GM21423 (cell line): ENCODE results near the gene ERG.

ENCODE experiments used
- ATAC-seq: cut with Tn5 transposase; IDR thresholded peaks from one replicate; pipeline ENCODE4 v1.9.1; 2021; ENCODE audit warnings: mild to moderate bottlenecking, moderate library complexity; ENCODE audit not compliant: unreplicated experiment

Gene ERG

DNA sequence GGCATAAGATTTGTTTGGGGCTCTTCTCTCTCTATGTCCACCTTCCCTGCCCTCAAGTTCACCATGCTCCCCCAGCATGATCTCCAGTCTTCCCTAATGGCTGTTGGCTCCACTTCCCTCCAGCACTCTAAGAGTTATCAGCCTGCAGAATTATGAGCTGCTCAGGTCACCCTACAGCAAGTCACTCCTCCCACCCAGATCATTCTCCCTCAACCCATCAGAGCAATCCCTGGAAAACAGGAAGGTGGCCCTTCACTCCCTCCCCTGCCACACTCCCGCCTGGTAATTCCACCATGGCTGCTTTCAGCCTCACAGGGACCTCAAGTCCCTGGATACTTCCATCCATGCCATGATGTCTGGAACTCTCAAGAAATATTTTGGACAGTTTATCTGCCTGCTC lies 137.0 kb downstream of the ERG start:
- ATAC-seq: no peak

DNA sequence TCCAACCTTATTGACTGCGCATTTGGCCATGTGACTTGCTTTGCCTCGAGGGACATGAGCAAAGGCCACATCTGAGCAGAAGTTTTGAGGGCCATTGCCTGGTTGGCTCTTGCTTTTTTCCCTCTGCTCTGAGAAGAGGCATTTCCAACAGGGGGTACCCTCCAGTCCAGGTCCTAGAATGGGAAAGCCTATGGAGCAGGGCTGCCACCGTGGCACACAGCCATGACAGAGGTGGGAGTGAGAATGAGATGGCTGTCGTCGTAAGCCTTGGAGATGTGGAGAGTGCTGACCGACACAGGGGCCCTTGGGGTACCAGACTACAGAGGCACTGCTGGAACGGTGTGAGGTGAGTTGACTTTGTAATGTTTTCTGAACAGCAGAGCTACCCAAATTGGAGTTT lies 138.4 kb downstream of the ERG start:
- no peak for ATAC-seq

DNA sequence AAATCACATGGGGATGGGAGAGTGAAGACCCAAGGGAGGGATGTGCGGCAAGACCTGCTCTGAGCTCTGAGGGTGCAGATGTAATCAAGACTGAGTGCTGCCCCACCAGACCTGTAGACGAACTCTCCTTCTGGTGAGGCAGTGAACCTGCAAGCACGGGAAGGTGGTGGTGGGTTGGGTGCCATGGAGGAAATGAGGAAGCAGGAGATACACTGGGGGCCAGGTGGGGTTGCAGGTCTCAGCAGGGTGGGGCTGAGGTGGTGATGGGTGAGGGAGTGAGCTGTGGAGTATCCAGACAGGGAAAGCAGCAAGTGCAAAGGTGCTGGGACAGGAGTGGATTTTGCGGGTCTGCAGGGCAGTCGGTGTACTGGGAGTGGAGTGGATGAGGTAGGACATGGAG lies 139.2 kb downstream of the ERG start:
- ATAC-seq: no peak

DNA sequence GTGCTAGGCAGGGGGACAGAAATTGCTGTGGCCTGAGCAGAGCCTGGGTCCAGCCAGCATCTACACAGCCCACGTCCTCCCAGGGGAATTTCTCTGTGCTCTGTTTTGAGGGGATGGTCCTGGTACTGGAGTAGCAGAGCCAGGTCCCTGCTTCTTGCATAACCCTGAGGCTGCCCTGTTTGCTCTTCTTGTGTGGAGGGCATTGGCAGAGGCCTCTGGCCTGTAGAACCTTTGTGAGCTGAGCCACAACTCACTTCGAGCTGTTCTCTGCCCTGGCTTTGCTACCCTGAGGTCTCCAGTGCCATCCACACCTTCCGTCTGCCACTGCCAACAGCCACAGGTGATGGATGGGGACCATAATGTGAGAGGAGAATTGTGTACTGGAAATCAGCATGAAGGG lies 139.6 kb downstream of the ERG start:
- ATAC-seq: no peak

DNA sequence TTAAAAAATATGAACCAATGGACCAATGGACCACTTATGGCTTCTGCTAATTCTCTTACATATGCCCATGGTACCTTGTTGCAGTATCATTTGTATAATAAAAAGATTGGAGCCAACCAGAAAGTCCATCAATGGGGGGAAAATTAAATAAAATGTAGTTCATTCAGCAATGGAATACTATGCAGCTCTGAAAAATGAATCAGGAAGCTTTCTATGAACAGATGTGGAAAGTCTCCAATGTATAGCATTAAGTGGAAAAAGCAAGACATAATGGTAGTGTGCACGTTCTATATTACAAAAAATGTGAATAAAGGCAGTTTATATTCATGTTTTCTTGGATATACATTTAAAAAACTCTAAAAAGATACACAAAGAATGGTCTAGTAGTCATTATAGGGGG lies 140.2 kb downstream of the ERG start:
- no peak for ATAC-seq

DNA sequence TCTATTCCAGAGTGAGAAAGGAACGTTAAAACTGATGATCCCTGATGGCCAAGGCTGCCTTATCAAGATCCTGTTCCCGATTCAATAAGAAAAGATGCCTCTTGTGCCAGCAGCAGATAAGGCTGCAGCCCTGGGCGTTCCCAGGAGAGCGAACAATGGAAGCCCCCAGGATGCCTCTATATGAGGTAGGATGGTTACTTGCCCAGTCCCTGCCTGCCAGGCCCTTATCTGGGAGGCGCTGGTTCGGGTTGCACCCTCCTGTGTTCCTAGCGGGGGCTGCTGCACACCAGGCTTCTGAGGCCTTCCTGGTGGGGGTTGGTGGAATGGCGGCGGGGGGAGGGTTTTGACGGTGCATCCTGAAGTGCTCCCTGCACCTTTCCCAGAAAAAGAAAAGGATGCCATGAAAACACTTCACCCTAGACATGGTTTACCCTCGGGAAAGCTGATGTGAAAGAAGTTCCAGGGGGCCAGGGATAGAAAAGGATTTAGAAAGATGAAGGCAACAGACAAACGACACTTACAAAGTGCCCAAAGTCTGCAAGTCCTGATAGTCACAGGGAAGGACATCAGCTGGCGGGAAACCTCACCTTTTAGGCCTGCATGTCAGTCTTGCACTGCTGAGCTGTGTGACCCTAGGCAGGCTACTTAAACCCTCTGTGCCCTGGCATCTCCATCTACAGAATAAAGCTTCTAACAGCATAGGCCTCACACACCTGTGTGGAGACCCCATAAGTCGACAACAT lies 141.2 kb downstream of the ERG start:
- no peak for ATAC-seq

DNA sequence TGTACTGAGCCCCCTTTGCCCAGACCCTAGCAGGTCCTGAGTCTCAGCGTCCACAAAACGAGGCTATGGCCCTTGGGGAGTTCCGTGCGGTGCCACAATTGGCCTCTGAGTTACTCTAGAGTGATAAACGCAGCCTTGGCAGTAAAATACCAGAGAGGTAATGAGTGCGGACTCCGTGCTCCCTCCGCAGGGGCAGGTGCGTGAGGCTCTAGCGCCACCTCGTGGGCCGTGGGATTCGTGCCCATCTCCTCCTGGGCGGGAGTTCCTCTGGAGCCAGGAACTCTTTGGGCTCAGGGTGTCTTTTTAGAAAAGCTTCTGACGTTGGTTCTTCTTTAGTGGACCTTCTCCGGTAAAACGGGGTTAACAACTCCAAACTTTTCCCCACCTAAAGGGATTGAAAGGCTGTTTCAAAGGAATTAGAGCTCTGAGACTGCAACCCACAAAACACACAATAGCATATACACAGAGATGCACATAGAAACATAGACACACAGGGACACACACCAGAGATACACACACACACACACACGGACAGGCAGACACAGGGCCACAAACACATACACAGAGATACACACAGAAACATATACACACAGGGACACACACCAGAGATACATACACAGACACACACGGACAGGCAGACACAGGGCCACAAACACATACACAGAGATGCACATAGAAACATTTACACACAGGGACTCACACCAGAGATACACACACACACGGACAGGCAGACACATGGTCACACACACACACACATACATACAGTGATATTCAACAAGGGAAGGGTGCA lies 142.1 kb downstream of the ERG start:
- no peak for ATAC-seq

DNA sequence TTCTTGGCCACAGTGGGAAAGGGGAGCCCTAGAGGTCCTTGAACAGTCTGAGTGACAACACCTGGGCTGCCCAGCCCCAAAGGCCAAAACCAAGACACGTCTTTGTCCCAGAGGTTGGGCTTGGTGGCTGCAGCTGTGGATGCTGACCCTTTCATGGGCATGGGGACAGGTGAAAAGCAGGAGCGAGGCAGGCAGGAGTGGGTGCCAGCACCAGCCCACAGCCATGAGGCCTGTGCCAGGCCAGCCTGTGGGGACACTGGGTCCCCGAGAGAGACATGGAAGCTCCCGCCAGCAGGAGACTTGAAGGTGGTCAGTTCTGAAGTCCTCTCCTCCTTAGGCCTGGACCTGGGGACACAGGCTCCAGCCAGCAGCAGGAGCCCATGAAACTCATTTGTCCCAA lies 142.9 kb downstream of the ERG start:
- no peak for ATAC-seq

DNA sequence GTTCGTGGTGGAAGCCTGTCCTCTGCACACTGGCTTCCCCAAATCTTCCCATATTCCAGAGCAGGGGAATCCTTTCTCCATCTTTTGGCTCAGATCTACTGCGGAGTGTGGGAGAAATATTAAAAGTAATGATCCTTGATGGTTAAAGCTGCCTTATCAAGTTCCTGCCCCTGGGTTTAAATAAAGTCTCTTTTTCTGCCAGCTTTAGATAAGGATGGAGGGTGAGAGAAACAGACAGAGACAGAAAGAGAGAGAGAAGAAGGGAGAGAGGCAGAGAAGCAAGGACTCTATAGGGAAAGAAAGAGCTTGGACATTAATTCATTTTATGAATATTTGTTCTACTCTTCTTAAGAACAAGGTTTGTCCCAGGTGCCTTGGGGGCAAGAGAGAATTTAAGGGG lies 143.5 kb downstream of the ERG start:
- ATAC-seq: no peak

DNA sequence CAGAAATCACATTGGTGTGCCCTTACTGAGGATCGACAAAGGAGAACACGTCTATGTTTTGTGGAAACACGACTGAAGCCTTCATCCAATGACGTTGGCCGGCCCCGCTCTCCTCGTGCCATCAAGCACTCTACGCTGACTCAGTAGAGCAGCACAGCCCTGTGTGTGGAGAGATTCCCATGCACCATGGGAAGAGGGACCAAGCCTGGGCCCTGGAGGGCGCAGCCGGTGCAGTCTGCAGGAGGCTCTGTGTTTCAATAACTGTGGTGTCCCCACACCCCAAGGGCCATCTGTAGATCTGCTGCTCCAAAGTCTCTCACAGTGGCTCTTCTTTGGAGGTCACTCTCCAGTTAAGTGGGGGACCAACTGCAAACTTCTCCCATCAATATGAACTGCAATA lies 144.0 kb downstream of the ERG start:
- ATAC-seq: no peak

DNA sequence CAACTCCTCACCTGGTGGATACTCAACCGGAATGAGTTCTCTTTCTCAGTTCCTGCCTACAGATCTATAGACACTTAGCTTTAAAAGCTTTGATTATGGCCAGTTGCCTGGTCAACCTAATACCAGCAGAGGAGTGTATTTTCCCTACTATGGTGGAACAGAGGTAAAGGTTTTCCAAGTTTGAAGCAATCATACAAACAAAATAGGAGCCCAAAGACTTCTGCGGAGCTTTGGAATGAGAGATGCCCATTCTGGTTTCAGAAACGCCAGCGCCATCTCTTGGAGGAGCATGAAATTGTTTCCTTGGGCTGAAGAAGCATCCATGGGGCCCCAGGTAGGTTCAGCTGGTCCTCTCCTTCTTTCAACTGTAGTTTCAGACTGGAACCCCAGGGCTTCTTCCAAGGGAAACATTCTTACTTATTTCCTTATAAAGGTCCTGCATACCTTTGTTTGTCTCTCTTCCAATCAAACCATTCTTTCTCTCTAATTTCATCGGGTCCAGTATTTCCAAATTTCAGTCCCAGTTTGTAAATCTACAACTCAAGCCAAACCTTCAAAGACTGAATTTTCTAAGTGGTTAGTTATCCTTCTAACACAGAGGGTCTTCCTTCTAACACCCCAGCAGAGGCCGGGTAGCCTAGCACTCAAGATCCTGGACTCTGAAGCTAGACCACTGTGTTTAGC lies 145.6 kb downstream of the ERG start:
- ATAC-seq: no peak

DNA sequence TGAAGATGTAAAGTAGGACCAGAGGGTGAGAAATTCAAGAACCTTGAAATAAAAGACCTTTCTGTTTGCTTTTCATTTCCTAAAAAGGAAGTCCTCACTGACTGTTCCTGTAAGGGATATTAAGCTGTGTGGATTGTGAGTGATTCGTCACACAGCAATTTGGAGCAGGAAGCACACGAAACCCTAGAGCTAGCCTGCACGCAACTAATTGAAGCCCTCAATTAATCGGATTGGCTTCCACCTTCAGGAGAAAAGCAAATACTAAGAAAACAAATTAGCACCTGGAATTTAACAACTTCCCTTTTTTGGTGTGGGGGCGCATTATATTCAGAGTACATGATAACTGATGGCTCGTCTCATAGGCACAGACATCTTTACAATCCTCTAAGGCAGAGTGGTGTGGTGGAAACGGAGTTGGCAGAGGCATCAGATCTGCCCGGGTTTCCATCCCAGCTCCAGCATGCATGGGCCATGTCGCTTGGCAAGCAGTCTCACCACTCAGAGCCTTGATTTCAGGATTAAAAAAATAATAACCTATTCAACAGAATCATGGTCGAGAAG lies 146.2 kb downstream of the ERG start:
- no peak for ATAC-seq

DNA sequence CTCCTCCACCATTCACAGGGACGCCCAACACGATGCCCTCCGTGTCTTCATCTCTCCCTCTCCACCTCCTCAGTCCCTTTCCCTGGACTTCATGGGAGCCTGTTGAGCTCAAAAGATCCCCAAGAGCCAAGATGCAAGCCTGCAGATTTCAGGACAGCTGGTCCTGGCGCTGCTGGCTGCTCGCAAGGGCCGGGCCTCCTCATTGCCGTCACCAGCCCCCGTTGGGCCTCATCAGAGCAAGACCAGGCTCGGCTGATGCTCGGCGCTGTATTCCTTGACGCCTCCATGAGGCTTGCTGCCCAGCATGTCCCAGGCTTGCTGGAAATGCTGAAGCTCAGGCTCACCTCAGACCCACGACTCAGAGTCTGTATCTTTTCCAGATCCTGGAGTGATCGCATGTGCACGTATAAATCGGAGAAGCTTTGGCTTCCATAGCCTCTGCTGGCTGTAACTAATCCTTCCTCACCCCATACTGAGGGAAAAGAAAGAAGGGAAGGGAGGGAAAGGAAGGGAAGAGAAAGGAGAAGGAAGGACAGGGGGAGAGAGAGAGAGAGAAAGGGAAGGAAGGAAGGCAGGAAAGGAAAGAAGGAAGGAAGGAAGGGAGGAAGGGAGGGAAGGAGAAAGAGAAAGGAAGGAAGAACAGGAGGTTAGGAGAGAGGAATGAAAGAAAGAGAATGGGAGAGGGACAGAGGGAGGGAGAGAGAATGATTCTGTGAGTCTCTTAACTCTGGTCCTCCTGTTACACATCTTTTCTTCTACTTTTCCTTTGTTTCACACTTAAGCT lies 146.9 kb downstream of the ERG start:
- ATAC-seq: no peak

DNA sequence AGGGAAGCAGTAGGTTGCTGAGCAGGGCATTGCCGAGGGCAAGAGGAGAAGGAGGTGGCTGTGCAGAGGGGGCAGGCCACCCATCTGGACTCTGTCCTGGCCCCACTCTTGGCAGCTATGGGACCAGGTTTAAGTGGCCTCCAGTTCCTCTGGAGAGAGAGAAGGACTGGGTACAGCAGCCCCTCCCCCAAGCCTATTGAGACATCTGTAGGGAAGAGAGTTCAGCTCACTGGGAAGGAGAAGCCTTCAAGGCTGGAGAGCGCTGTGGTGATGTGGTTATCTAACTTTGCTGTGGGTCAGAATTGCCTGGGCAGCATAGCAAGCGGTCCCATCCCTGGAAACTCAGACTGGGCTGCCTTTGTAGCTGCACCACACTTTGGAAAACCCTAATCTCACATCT lies 147.6 kb downstream of the ERG start:
- no peak for ATAC-seq

DNA sequence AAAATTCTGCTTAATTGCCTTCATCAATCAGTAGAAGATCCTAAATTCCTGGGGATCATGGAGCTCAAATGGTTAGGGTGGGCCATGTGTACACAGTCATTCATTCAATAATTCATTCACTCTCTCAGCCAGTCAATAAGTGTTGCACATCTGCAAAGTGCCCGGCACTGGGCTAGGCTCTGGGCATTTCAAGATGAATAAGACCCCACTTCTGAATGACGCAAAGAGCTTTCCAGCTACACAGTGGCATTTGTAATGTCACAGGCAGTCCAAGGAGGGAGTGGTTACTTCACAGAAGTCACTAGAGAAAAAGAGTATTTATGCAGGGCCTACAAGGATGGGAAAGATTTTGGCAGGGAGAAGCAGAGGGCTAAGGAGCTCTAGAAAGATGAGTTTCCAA lies 148.3 kb downstream of the ERG start:
- no peak for ATAC-seq

DNA sequence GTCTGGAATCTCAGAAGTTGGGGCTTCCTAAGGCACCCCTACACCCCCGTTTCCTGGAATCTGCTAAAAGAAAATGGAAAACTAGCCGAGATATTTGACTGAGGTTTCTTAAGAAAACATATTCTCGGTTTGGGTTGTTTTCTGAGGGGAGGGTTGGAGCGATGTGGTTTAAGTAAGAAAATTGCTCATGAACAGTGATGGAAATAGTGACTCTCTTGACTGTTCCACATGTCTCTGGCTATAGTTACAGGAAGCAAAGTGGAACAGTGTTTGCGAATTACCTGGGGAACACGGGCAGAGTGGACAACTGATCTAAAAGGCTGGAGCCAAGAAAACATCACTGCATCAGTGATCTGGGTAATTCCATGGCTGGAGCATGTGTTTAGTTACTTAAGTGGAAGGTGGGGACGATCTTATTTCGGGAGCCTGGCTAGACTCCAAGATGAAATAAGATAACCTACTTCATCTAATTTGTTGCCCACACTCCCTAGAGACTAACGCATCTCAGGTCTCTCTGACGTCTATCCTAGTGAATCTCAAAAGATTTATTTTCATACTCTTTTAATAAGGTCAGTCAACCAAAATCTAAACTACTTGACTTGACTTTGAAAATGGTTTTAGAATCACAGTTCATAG lies 149.0 kb downstream of the ERG start:
- ATAC-seq: no peak

DNA sequence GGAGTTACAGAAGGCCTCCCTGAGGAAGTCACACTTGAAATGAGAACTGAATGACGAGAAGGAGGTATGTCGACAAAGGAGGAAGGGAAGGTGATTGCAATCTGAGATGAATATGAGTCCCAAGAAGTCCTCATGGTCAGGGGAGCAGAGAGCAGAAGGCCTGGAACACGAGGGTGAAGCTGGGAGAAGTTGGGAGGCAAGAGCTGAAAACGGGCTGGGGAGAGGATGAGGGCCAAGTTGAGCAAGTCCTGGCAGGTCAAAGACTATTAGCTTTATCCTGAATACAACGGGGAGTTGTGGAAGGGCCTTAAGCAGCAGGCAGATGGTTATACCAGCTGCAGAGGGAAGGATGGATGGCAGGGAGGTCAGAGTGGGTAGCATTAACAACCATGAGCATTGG lies 152.0 kb downstream of the ERG start:
- ATAC-seq: no peak

DNA sequence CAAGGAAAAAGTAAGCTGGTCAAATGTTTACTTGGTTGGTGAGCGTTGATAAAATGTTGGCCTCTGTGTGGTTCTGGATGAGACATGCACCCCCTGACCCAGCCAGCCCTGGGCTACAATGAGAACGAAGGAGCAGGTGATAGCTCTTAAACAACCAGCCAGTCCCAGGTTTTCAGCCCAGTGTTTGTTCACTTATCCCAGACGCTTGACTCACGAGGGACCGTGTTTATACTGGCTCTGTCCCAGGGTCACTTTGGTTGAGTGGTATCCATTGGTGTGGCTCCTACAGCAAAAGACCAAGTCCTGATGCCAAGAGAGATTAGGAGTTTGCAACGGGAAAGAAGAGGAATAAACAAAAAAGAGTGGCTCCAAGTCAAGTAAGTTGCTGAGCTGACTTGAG lies 154.6 kb downstream of the ERG start:
- ATAC-seq: no peak

DNA sequence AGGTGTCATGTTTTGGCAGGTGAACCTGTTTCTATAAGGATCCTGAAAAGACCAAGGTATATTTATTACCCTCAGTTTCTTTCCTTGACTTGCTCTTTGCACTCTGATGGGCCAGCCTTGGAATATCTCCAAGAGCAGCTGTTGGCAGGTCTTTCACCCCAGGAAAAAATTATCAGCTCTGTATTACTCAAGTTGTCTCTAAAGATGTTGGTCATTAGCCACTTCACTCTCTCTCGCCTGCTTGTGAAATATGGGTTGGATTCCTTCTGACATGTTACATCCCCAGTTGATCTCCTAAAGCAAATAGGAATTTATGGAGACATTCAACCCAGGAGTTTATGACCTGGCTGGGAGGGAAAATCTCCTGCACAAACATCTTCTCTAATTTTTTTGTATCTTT lies 155.5 kb downstream of the ERG start:
- no peak for ATAC-seq

DNA sequence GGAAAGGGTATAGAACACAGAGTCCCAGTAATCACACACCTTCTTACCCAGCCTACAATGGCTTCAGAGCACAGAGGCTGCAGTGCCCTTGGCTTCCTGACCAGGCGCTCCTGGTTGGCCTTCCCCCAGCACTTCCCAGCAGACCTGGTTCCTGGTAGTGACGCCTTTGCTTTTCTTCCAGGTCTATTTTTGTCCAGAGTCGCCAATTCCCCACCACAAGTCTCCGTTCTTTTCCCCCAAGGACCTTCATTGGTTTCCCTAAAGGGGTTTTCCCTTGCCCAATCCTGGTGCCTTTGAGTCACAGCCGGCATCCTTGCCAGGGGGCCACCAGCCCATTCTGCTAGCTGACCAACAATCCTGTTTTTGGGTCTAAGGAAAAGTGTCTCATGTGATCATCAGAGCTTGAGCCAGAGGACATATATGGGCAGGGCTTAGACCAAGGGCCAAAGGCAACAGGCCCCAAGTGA lies 156.7 kb downstream of the ERG start:
- no peak for ATAC-seq
